OCI-M2 (cell line): ENCODE data around the gene C10orf120.

Source experiments
- DNase-seq: peaks from one replicate; lab custom pipeline; 2025; ENCODE audit not compliant: unreplicated experiment; lab: John Stamatoyannopoulos, UW

The C10orf120 gene

GRCh38 chr10:122703483-122704448 lies 4.1 kb upstream of the C10orf120 start:
- no peak for DNase-seq

GRCh38 chr10:122702275-122702674 lies 2.6 kb upstream of the C10orf120 start:
- DNase-seq = no peak

- no peak for DNase-seq
Measured at GRCh38 chr10:122701652-122702051, 2.0 kb upstream of the C10orf120 start.

- no peak for DNase-seq
Measured at GRCh38 chr10:122696687-122697086, 3.0 kb downstream of the C10orf120 start.

GRCh38 chr10:122692744-122693143 lies 6.9 kb downstream of the C10orf120 start:
- no peak for DNase-seq

GRCh38 chr10:122689146-122689820 lies 10.4 kb downstream of the C10orf120 start:
- DNase-seq = no peak

GRCh38 chr10:122688293-122688989 lies 11.2 kb downstream of the C10orf120 start:
- no peak for DNase-seq

- DNase-seq = no peak
Measured at GRCh38 chr10:122682522-122682921, 17.1 kb downstream of the C10orf120 start.

- no peak for DNase-seq
Measured at GRCh38 chr10:122678266-122678665, 21.4 kb downstream of the C10orf120 start.

- DNase-seq = no peak
Measured at GRCh38 chr10:122675278-122675677, 24.4 kb downstream of the C10orf120 start.

- no peak for DNase-seq
Measured at GRCh38 chr10:122674781-122675180, 24.9 kb downstream of the C10orf120 start.

GRCh38 chr10:122673731-122674130 lies 25.9 kb downstream of the C10orf120 start:
- no peak for DNase-seq

GRCh38 chr10:122673269-122673668 lies 26.4 kb downstream of the C10orf120 start:
- no peak for DNase-seq

GRCh38 chr10:122672655-122673054 lies 27.0 kb downstream of the C10orf120 start:
- no peak for DNase-seq

GRCh38 chr10:122671355-122671754 lies 28.3 kb downstream of the C10orf120 start:
- no peak for DNase-seq

- DNase-seq = no peak
Measured at GRCh38 chr10:122669842-122670241, 29.8 kb downstream of the C10orf120 start.

- no peak for DNase-seq
Measured at GRCh38 chr10:122669045-122669444, 30.6 kb downstream of the C10orf120 start.

- DNase-seq = no peak
Measured at GRCh38 chr10:122665946-122666345, 33.7 kb downstream of the C10orf120 start.

- no peak for DNase-seq
Measured at GRCh38 chr10:122665329-122665860, 34.3 kb downstream of the C10orf120 start.

GRCh38 chr10:122664501-122664900 lies 35.1 kb downstream of the C10orf120 start:
- DNase-seq = no peak

GRCh38 chr10:122663516-122664130 lies 36.0 kb downstream of the C10orf120 start:
- DNase-seq = no peak
